KMS-11 (cell line): ENCODE data around the gene TMPRSS6.

ENCODE experiments used
- H2AFZ ChIP-seq: fragments of 200-600 bp; sonication (generic); 2 replicates; pipeline ENCODE4 v1.6.1; 2016; ENCODE audit warnings: antibody characterized with exemption, mixed run types, low read depth
- H3K27ac ChIP-seq: fragments of 200-600 bp; sonication (generic); 2 replicates; pipeline ENCODE4 v1.6.1; 2016; ENCODE audit warnings: mild to moderate bottlenecking, mixed run types
- H3K27me3 ChIP-seq: fragments of 200-600 bp; sonication (generic); 2 replicates; pipeline ENCODE4 v1.6.1; 2017; ENCODE audit warnings: mild to moderate bottlenecking, low read depth, mixed run types, moderate library complexity; ENCODE audit not compliant: insufficient read depth
- H3K36me3 ChIP-seq: fragments of 200-600 bp; sonication (generic); 2 replicates; pipeline ENCODE4 v1.6.1; 2017; ENCODE audit warnings: mild to moderate bottlenecking, mixed run types; ENCODE audit not compliant: insufficient read depth
- H3K4me1 ChIP-seq: fragments of 200-600 bp; sonication (generic); 2 replicates; pipeline ENCODE4 v1.6.1; 2016; ENCODE audit warnings: mild to moderate bottlenecking, low read depth, mixed run types; ENCODE audit not compliant: poor library complexity, severe bottlenecking
- H3K4me2 ChIP-seq: fragments of 200-600 bp; sonication (generic); 2 replicates; pipeline ENCODE4 v1.7.0; 2016; ENCODE audit warnings: mild to moderate bottlenecking, mixed run types
- H3K4me3 ChIP-seq: fragments of 200-600 bp; sonication (generic); IDR thresholded peaks from 2 replicates; pipeline ENCODE4 v1.6.1; 2017; ENCODE audit warnings: low read depth, low read length, mixed read lengths; ENCODE audit not compliant: insufficient read depth
- H3K79me2 ChIP-seq: fragments of 200-600 bp; sonication (generic); 2 replicates; pipeline ENCODE4 v1.6.1; 2016; ENCODE audit warnings: low read depth, mixed run types; ENCODE audit not compliant: insufficient read depth
- H3K9ac ChIP-seq: fragments of 200-600 bp; sonication (generic); 2 replicates; pipeline ENCODE4 v1.6.1; 2016; ENCODE audit warnings: mild to moderate bottlenecking, mixed run types
- H4K20me1 ChIP-seq: fragments of 200-600 bp; sonication (generic); 2 replicates; pipeline ENCODE4 v1.6.1; 2016; ENCODE audit warnings: mild to moderate bottlenecking, mixed run types; ENCODE audit not compliant: insufficient read depth
- TF ChIP-seq, protein P1 (sequence below): fragments of 200-600 bp; sonication (generic); conservative IDR thresholded peaks from 2 replicates; pipeline ENCODE4 v1.6.1; 2017; ENCODE audit warnings: low read depth, mild to moderate bottlenecking, antibody characterized with exemption, low read length, moderate library complexity, mixed read lengths

TMPRSS6 gene

DNA sequence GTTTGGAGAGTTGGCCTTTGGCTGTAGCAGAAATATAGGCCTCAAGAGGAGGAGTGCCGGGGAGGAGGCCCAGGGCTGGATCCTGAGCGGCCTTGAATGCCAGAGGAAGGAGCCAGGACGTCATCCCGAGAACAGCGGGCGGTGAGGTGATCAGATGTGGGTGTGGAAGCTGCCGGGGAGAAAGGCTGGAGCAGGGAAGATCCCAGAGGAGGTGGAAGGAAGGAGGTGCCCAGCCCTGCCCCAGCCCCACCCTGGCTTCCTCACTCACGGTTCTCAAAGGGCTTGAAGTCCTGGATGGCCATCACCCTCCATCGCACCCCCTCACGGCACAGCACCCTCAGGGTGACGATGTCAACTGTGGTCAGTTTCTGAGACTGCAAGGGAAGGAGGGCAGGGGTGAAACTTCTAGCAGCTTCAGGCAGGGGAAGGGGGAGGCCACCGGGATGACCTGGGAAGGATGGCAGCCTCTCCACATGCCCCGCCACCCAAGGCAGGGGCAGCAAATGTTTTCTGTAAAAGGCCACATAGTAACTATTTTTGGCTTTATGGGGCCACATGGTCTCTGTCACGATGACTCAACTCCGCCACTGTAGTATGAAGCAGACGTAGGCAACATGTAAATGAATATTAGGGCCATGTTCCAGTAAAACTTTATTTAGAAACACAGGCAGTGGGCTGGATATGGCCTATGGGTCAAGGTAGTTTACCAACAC is 29.5 kb upstream of the TMPRSS6 start:
- Histone ChIP-seq H3K4me1 (peaks cover 15% of the 10 kb centered on the region), H3K4me3 (no peak overlapping the region), H3K9ac (no peak overlapping the region), H3K27ac (no peak overlapping the region), H2AFZ (no peak overlapping the region), H3K27me3 (no peaks in the 10 kb centered on the region), H4K20me1 (no peaks in the 10 kb centered on the region), H3K4me2 (peak overlapping the region; percentile 11; the same call in 1 of the 2 replicates), H3K36me3 (no peaks in the 10 kb centered on the region), H3K79me2 (no peaks in the 10 kb centered on the region)
- TF ChIP-seq, protein P1, sequence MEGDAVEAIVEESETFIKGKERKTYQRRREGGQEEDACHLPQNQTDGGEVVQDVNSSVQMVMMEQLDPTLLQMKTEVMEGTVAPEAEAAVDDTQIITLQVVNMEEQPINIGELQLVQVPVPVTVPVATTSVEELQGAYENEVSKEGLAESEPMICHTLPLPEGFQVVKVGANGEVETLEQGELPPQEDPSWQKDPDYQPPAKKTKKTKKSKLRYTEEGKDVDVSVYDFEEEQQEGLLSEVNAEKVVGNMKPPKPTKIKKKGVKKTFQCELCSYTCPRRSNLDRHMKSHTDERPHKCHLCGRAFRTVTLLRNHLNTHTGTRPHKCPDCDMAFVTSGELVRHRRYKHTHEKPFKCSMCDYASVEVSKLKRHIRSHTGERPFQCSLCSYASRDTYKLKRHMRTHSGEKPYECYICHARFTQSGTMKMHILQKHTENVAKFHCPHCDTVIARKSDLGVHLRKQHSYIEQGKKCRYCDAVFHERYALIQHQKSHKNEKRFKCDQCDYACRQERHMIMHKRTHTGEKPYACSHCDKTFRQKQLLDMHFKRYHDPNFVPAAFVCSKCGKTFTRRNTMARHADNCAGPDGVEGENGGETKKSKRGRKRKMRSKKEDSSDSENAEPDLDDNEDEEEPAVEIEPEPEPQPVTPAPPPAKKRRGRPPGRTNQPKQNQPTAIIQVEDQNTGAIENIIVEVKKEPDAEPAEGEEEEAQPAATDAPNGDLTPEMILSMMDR, result no peak

DNA sequence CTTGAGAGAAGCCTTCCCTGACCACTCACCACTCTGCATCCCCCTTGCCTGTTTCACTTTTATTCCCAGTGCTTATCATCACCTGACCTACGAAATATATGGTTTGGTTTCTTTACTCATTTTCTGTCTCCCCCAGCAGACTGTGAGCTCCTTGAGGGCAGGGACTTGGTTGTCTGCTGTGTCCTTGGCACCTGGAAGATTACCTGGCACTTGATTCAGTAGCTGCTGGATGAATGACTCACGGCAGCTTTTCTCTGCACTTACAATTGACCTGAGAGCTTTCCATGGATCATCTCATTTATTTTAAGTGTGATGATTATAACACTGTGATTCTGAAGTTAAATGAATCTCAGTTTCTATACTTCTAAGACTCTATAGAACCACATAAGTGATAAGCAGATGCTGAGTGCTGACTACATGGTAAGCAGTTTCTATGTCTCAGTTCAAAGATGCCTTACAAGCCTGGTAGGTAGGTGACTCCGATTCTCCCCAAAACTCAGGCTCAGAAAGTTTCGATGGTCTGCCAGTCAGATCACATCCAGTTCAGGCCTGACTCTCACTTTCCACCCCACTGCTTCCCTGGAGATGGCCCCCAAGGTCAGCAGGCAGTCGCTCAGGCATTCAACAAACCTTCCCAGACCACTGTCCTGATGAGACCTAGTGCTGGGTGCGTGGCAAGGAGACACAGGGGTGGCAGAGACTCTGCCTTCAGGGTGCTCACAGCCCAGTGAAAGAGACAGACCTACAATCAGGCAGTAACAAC is 28.6 kb upstream of the TMPRSS6 start:
- TF ChIP-seq, protein P1, result no peak
- Histone ChIP-seq H3K79me2 (no peaks in the 10 kb centered on the region), H3K27me3 (no peaks in the 10 kb centered on the region), H3K4me1 (peaks cover 15% of the 10 kb centered on the region), H3K9ac (no peak overlapping the region), H3K4me2 (peak overlapping the region; percentile 11; the same call in 1 of the 2 replicates), H2AFZ (no peak overlapping the region), H3K36me3 (no peaks in the 10 kb centered on the region), H3K27ac (peak overlapping the region; percentile 32; the same call in 1 of the 2 replicates), H3K4me3 (no peak overlapping the region), H4K20me1 (no peaks in the 10 kb centered on the region)

DNA sequence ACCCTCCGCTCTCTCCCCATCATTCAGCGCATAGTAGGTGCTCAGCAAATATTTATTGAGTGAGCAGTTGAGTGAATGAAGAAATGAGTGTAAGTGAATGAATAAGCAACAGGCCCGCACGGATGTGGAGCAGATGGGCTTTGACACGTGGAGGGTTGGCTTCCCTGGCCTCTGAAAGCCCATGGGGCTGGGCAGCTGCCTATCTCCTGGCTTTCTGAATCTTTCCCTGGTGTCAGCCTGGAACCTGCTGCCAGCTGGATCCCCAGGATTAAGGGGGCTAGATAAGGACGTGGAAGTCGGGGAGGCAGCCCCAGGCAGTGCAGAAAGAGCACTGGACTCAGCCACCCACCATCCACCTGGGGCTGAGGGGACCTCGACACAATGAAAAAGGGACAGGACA is 27.6 kb upstream of the TMPRSS6 start:
- no peak overlapping the region for H3K27ac ChIP-seq
- H3K4me3 ChIP-seq, result no peak overlapping the region
- no peaks in the 10 kb centered on the region for H3K27me3 ChIP-seq
- no peak overlapping the region for H3K9ac ChIP-seq
- no peak overlapping the region for H2AFZ ChIP-seq
- H3K36me3 ChIP-seq, result no peaks in the 10 kb centered on the region
- H4K20me1 ChIP-seq, result no peaks in the 10 kb centered on the region
- TF ChIP-seq, protein P1, result no peak
- H3K79me2 ChIP-seq, result no peaks in the 10 kb centered on the region
- H3K4me2 ChIP-seq, result no peak overlapping the region; the same call in 1 of the 2 replicates
- peaks cover 15% of the 10 kb centered on the region for H3K4me1 ChIP-seq

DNA sequence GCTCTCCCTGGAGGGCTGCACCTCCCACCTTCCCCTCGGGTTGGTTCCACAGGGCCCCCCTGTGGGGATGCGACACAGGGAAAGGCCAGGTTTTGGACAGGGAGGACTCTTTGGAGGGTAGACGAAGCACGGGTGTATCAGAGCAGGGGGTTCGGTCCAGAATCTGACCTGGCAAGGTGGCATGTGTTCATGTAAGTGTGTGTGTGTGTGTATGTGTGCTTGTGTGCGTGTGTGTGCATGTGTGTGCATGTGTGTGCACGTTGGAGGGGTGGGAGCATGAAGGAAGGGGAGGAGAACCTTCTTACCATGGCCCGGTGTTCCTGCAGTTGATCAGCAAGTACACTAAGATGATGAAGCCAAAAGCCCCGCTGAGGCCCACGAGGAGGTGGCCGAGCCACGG is 25.5 kb upstream of the TMPRSS6 start:
- no peaks in the 10 kb centered on the region for H3K27me3 ChIP-seq
- H3K9ac ChIP-seq, result no peak overlapping the region
- TF ChIP-seq, protein P1, result no peak

More for the DNA sequence above, 25.5 kb upstream of the TMPRSS6 start:
- Histone ChIP-seq H3K4me1 (peaks cover 15% of the 10 kb centered on the region), H2AFZ (no peak overlapping the region), H3K4me2 (no peak overlapping the region), H3K36me3 (no peaks in the 10 kb centered on the region), H3K4me3 (no peak overlapping the region), H4K20me1 (no peaks in the 10 kb centered on the region), H3K79me2 (no peaks in the 10 kb centered on the region), H3K27ac (no peak overlapping the region)
